Natural killer cell treated with Interleukin-12 subunit alpha and Interleukin-12 subunit beta and Interleukin-15 and Interleukin-18, amount 100 ng/mL, for 72 hours (primary cell): ENCODE data around the gene PLB1. TPM values are rescaled to one million over a fixed set of nuclear protein-coding genes. Genes with fewer than 3 reads are reported as not detected.
A peak's percentile ranks its signal among the peaks of the same experiment; 100 is the strongest.

ENCODE experiments used
- ATAC-seq, 2 donors: fragments of 150-1000 bp; cut with Tn5 transposase in 1 of 2; sonication (Bioruptor Pico), chemical (Tn5 transposase) in 1 of 2; 2 replicates each; pipeline ENCODE4 v1.10.0; 2021
- DNase-seq: peaks from one replicate; pipeline ENCODE4 v3.0.0; 2022; ENCODE audit warnings: low spot score
- H3K27ac Mint-ChIP-seq, 2 donors: 1 replicate in 1 of 2; 2 replicates in 1 of 2; pipeline ENCODE4 v1.8.0; 2022; ENCODE audit warnings: mixed read lengths in 2 of 2, mild to moderate bottlenecking in 1 of 2, moderate library complexity in 1 of 2
- H3K27me3 Mint-ChIP-seq, 2 donors: 1 replicate in 1 of 2; 2 replicates in 1 of 2; pipeline ENCODE4 v1.8.0; 2022; ENCODE audit warnings: mixed read lengths in 2 of 2
- H3K36me3 Mint-ChIP-seq: one replicate; pipeline ENCODE4 v1.8.0; 2022; ENCODE audit warnings: mixed read lengths
- H3K4me1 Mint-ChIP-seq, 2 donors: 1 replicate in 1 of 2; 2 replicates in 1 of 2; pipeline ENCODE4 v1.8.0; 2022; ENCODE audit warnings: low read depth in 2 of 2, mixed read lengths in 2 of 2, mild to moderate bottlenecking in 1 of 2
- H3K4me3 Mint-ChIP-seq: one replicate; pipeline ENCODE4 v1.8.0; 2022; ENCODE audit warnings: mixed read lengths
- H3K9me3 Mint-ChIP-seq: 2 replicates; pipeline ENCODE4 v1.8.0; 2022; ENCODE audit warnings: mixed read lengths
- total RNA-seq, 2 donors: library from RNA; stranded (reverse); gene quantifications; one replicate each; pipeline ENCODE4 v1.2.3, GENCODE V29; 2022

PLB1 gene
- total RNA-seq, 2 donors from 2014 or later = 0.88 to 0.98 TPM

DNA sequence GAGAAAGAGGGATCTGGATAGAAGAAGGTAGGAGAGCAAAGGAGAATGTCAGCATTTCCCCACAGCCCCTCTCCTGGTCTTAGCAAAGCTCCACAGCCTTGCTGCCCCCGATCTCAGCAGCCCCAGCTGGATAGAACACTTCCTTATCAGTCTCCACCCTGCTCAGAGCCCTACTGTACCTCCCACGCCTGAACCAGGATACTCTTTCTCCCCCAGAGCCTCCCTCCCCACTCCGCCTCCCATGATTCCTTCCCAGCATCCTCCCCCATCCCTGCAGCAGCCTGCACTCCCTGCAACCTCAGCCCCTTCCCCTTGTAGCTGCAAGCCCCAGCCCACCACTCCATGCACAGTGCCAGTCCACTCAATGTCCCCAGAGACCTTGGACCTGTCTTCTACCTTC, 25.8 kb downstream of the PLB1 start:
- Mint-ChIP-seq H3K4me3 (no peak overlapping the region), H3K4me1 (no peaks in the 10 kb centered on the region), H3K27ac (no peak overlapping the region), H3K9me3 (no peaks in the 10 kb centered on the region), H3K36me3 (no peaks in the 10 kb centered on the region), H3K27me3 (peaks cover 31 to 34% of the 10 kb centered on the region in 2 donors)
- no peak for DNase-seq
- peak; percentile 24 to 44 for ATAC-seq

DNA sequence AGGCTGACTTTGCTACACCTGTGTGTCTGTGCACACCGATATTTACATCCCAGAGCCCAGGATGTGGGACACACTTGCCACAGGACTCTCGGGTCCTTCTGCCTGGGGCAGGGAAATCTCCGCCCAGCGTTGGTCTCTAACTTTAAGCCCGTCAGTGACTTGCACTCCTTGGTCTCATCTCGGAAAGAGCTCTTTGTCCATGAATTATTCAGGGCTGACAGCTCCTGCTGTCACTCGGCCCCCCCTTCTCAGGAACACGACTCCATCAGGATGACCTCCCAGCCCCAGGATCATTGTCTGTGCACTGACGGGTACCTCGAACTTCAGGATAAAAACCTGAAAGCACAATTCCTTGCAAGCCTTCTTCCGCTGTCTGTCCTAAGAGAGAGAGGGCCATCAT, 26.6 kb downstream of the PLB1 start:
- peaks cover 28 to 31% of the 10 kb centered on the region in 2 donors for H3K27me3 Mint-ChIP-seq
- ATAC-seq (no peak), DNase-seq (no peak)
- no peaks in the 10 kb centered on the region for H3K4me1 Mint-ChIP-seq
- no peaks in the 10 kb centered on the region for H3K36me3 Mint-ChIP-seq
- no peak overlapping the region for H3K4me3 Mint-ChIP-seq
- H3K9me3 Mint-ChIP-seq = no peaks in the 10 kb centered on the region
- no peak overlapping the region for H3K27ac Mint-ChIP-seq

DNA sequence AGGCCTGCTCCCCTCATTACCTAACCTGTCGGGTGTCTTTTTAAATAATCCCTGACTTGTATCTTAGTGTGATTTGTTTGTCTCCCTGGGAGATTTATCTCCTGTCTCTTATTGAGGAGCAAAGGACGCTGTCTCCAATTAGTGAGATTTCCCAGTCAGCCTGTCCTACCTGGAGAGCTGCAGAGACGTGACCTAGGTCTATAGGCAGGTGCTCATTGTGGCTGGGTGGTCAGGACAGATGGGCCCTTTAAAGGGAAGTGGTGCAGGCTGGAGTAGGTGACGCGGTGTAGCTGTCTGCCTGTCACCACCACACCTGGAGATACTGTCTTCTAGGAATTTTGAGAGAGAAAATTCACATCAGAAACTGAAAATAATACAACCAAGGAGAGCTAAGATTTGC, 28.0 kb downstream of the PLB1 start:
- Mint-ChIP-seq H3K9me3 (no peaks in the 10 kb centered on the region), H3K27ac (no peak overlapping the region), H3K36me3 (no peaks in the 10 kb centered on the region), H3K27me3 (peaks cover 24 to 25% of the 10 kb centered on the region in 2 donors), H3K4me1 (no peaks in the 10 kb centered on the region), H3K4me3 (no peak overlapping the region)
- ATAC-seq = no peak
- no peak for DNase-seq

DNA sequence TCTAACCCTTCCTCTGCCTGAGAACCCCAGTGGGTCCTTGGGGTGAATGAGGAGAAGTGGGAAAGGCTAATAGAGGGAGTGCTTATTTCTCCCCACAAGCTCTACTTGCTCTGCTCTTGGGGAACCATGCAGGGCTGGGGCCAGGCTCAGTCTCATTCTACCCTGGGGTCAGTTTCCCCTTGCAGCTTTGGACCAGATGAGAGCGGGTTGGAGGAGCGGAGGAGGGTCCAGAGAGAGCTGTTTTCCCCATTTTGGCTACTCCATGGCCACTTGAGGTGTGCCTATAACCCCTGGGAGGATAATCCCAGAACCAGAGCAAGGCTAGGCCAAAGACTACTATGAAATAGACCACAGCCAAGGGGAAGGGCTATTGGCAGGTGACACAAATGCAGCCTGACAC, 29.6 kb downstream of the PLB1 start:
- no peaks in the 10 kb centered on the region for H3K4me1 Mint-ChIP-seq
- no peak overlapping the region for H3K27ac Mint-ChIP-seq
- H3K27me3 Mint-ChIP-seq = peaks cover 18 to 20% of the 10 kb centered on the region in 2 donors
- ATAC-seq (no peak), DNase-seq (no peak)
- H3K36me3 Mint-ChIP-seq = no peaks in the 10 kb centered on the region
- H3K4me3 Mint-ChIP-seq = no peak overlapping the region
- no peaks in the 10 kb centered on the region for H3K9me3 Mint-ChIP-seq

DNA sequence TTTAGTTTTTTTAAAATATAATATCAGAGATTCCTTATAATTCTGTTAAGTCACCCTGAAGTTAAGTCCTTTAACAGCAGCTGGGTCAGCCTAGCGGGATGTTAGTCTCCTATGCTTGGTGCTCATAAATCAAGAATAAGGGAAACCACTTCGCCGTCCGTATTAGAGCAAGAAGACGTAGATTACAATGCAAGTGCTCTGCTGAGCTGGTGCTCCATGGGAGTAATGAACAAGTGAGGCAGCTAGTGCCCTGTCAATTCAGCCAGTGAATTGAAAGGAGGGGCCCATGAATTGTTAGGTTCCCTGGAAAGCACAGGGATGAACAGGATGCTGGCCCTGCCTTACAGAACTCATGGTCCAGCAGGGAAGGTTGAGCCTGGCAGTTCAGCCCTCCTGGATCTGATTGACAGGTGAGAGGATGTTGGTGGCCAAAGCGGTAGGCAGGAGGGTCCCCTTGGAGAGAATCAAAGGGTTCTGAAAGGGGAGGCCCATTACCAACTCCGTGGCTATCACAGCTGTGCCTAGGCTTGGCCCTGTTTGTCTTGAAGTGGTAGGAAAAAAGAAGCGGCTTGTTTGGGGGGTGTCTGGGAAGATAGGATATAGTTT, 30.8 kb downstream of the PLB1 start:
- H3K27ac Mint-ChIP-seq = no peak overlapping the region
- DNase-seq (no peak), ATAC-seq (no peak)
- H3K9me3 Mint-ChIP-seq = no peaks in the 10 kb centered on the region
- peaks cover 17 to 18% of the 10 kb centered on the region in 2 donors for H3K27me3 Mint-ChIP-seq
- H3K4me3 Mint-ChIP-seq = no peak overlapping the region
- no peaks in the 10 kb centered on the region for H3K36me3 Mint-ChIP-seq
- H3K4me1 Mint-ChIP-seq = no peaks in the 10 kb centered on the region

DNA sequence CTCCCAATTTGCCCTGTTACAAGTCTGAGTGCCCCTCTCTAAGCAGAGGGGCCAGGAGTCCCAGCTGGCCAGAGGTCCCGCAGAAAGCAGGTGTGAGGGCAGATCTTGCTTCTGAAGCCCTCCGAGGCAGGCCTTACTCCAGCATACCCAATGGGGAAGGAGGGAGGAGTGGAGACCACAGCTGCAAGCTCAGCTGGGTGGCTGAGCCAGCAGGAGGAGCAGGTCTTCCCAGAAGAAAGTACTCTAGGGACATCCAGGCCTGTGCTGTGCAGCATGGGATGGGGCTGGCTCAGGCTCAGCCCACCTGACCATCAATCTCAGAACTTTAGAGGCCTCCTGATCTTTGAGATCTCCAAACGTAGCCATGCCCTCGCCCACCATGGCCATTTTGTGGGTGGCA, 31.3 kb downstream of the PLB1 start:
- no peaks in the 10 kb centered on the region for H3K9me3 Mint-ChIP-seq
- no peak for ATAC-seq
- no peaks in the 10 kb centered on the region for H3K4me1 Mint-ChIP-seq
- no peak overlapping the region for H3K4me3 Mint-ChIP-seq
- H3K36me3 Mint-ChIP-seq = no peaks in the 10 kb centered on the region
- peaks cover 12 to 13% of the 10 kb centered on the region in 2 donors for H3K27me3 Mint-ChIP-seq
- H3K27ac Mint-ChIP-seq = no peak overlapping the region
- DNase-seq = no peak

DNA sequence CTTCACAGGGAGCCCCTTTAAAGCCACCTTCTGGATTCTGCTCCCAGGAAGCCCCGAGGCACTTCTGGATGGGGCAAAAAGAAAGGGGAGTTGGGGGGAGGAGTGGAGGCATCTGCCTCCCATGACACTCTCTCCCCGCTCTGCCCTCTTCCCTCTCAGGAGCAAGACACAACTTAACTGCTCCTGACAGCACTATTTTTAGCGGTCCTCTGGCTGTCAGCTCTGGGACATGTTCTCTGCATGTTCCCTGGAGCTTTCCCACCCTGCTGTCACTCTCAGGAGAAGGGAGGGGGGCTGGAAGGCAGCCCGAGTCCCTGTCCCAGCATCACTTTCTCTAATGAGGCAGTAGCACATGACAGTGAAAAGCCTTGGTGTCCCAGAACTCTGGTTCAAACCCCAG, 32.3 kb downstream of the PLB1 start:
- Mint-ChIP-seq H3K27me3 (peaks cover 11 to 18% of the 10 kb centered on the region in 2 donors), H3K36me3 (no peaks in the 10 kb centered on the region), H3K4me3 (no peak overlapping the region), H3K9me3 (no peaks in the 10 kb centered on the region), H3K27ac (no peak overlapping the region), H3K4me1 (no peaks in the 10 kb centered on the region)
- ATAC-seq = no peak
- DNase-seq = no peak

DNA sequence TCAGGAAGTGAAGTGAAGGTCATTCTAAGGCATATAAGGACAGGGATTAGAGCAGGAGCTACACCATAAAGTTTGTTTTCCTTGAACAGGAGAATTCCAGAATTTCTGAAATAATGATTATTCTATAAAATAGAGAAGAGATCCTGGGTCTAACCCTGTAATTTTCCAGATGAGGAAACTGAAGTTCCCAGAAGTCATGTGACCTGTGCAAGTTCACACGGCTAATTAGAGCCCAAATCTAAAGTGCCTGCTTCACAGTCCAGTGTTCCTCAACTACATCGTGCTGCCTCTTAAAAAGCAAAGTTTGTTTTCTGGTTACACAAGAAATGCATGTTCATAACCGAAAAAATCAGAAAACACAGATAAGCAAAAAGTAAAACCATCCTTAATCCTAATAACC, 34.9 kb downstream of the PLB1 start:
- DNase-seq (no peak), ATAC-seq (no peak)

DNA sequence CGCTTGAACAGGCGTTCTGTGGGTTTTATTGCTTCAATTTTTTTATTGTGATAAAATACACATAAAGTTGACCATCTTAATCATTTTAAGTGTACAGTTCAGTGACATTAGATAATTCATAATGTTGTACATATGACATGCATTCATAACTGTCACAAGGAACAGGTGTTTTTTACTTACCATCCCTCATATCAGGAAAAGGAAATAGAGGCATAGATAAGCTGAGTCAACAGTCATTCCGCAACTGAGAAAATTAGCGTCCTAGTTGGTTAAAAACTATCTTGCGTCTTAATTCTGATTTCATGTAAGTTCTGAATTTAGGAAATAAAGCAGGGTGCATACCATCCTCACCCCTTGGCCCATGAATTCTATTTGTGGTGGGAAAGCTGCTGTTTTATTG, 36.5 kb downstream of the PLB1 start:
- H3K27ac Mint-ChIP-seq = no peak overlapping the region
- peaks cover 0 to 9% of the 10 kb centered on the region in 2 donors for H3K27me3 Mint-ChIP-seq
- DNase-seq (no peak), ATAC-seq (no peak)
- no peaks in the 10 kb centered on the region for H3K9me3 Mint-ChIP-seq
- H3K4me1 Mint-ChIP-seq = no peaks in the 10 kb centered on the region
- H3K36me3 Mint-ChIP-seq = no peaks in the 10 kb centered on the region
- no peak overlapping the region for H3K4me3 Mint-ChIP-seq

More for the DNA sequence above, 34.9 kb downstream of the PLB1 start:
- H3K36me3 Mint-ChIP-seq = no peaks in the 10 kb centered on the region
- no peaks in the 10 kb centered on the region for H3K4me1 Mint-ChIP-seq
- H3K27ac Mint-ChIP-seq = no peak overlapping the region
- H3K27me3 Mint-ChIP-seq = peaks cover 0 to 9% of the 10 kb centered on the region in 2 donors
- H3K4me3 Mint-ChIP-seq = no peak overlapping the region
- H3K9me3 Mint-ChIP-seq = no peaks in the 10 kb centered on the region

DNA sequence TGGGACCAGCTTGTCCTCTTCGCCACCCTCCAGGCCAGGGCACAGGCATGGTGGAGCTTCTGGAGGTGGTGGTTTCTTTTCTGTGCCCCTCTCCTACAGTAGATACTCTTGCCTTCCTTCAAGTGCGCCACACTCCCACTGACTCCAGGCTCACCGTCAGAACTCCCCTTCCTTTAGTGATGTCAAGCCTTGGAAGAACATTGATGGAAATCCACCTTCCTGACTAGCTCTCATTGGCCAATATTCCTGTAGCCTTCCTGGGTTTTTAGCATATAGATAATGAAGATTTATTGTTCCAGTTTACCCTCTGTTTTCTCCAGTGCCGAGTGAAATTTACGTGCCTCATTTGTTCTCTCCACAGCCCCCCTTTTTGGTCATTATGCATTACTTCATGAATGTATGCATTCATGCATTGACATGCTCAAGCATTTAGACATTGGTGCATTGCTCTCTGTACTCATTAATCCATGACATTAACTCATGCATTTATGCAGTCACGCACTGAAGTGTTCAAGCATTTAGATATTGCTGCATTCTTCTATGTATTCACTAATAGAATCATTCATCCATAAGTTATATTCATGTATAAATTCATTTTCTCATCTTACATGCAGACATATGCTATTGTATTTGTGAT, 37.3 kb downstream of the PLB1 start:
- Mint-ChIP-seq H3K27ac (no peak overlapping the region), H3K4me3 (no peak overlapping the region), H3K27me3 (peaks cover 0 to 9% of the 10 kb centered on the region in 2 donors), H3K9me3 (no peaks in the 10 kb centered on the region), H3K36me3 (no peaks in the 10 kb centered on the region), H3K4me1 (no peaks in the 10 kb centered on the region)
- no peak for ATAC-seq
- DNase-seq = no peak

DNA sequence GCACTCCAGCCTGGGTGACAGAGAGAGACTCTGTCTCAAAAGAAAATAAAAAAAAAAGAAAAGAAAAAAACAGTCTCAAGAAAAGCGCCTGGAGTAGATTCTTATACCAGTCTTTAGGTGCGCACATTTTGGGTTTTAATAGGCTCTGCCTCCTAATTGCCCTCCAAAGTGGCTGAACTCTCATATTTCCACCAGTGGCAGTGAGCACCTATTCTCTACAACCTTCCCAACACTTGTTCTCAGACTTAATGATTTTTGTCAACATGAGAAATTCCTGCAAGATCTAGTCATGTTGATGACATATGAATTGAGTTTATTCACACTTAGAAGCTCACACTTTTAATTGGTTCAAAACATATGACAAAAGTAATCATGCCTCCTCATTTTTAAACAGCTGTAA, 39.0 kb downstream of the PLB1 start:
- Mint-ChIP-seq H3K4me1 (no peaks in the 10 kb centered on the region), H3K9me3 (no peaks in the 10 kb centered on the region), H3K27me3 (peaks cover 0 to 11% of the 10 kb centered on the region in 2 donors), H3K27ac (no peak overlapping the region), H3K36me3 (no peaks in the 10 kb centered on the region), H3K4me3 (no peak overlapping the region)
- DNase-seq (no peak), ATAC-seq (no peak)

DNA sequence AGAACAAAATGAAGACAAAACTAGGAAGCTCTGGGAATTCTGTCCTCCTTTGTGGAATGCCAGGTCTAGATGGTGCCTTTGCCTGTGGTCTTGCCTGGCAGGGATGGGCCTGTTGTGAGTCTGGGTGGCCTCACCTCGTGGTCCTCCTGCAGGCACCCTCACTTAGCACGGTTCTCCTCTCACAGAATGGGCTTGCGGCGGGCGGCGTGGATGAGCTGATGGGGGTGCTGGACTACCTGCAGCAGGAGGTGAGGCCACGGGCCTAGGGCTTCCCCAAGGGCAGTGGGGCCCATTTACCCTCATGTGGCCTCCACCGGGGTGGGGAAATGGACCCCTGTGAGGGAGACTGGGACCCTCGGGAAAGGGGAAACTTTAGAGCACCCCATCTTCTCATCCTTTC, 42.3 kb downstream of the PLB1 start:
- Mint-ChIP-seq H3K27me3 (peaks cover 0 to 5% of the 10 kb centered on the region in 2 donors), H3K9me3 (no peaks in the 10 kb centered on the region), H3K27ac (no peak overlapping the region), H3K4me1 (peaks cover 3 to 6% of the 10 kb centered on the region in 2 donors), H3K36me3 (no peaks in the 10 kb centered on the region), H3K4me3 (no peak overlapping the region)
- DNase-seq (no peak), ATAC-seq (no peak)

DNA sequence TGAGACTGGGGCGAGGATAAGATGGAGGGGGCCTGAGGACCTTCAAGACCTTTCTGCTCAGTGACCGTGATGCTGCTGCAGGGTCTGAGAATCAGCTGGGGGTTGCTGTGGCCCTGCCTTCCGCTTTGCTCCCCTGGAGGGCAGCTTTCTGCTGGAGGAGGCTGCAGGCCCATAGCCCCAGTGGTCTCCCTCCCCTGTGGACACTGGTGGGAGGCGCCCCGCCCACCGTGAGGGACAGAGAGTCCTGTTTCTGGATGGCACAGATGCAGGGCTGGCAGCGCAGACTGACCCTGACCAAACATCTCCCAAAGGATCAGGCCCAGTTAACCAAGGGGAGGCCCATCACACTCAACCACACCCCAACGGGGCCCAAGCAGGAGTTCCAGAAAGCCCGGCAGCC, 42.8 kb downstream of the PLB1 start:
- no peak overlapping the region for H3K27ac Mint-ChIP-seq
- DNase-seq = no peak
- peaks cover 3 to 6% of the 10 kb centered on the region in 2 donors for H3K4me1 Mint-ChIP-seq
- ATAC-seq = peak in 1 of 2 donors; percentile 20
- no peaks in the 10 kb centered on the region for H3K36me3 Mint-ChIP-seq
- no peak overlapping the region for H3K4me3 Mint-ChIP-seq
- H3K9me3 Mint-ChIP-seq = no peaks in the 10 kb centered on the region
- peaks cover 0 to 2% of the 10 kb centered on the region in 2 donors for H3K27me3 Mint-ChIP-seq

DNA sequence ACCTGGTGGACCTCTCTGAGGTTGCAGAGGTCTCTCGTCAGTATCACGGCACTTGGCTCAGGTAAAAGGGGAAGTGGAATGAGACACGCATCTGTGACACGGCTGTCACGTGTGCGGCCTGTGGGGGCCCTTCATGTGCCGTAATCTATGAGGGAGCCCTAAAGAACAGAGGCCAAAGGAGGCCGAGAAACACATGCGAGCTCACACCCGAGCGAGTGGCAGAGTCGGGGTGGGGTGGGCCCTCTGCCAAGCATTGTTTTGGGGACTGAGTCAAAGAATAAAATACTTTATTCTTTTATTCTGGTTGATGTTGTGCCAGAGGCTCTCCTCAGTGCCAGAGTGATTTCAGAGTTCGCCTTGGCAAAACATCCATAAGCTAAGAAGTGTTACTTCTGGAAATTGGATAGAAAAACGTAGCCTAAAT, 43.3 kb downstream of the PLB1 start:
- H3K27ac Mint-ChIP-seq = peak overlapping the region in 1 of 2 donors; percentile 16
- no peaks in the 10 kb centered on the region for H3K36me3 Mint-ChIP-seq
- H3K27me3 Mint-ChIP-seq = peaks cover 0 to 2% of the 10 kb centered on the region in 2 donors
- no peak overlapping the region for H3K4me3 Mint-ChIP-seq
- ATAC-seq (no peak), DNase-seq (no peak)
- H3K4me1 Mint-ChIP-seq = peaks cover 3 to 6% of the 10 kb centered on the region in 2 donors
- no peaks in the 10 kb centered on the region for H3K9me3 Mint-ChIP-seq
